GM12865 (cell line): ENCODE results near the gene OLFML3.

Source experiments
- DNase-seq: peaks from one replicate; pipeline ENCODE4 v3.0.0; 2010; ENCODE audit warnings: low read depth
- H3K4me3 ChIP-seq: 2 replicates; pipeline ENCODE4 v1.5.1; 2011; ENCODE audit warnings: mild to moderate bottlenecking, low read depth, low read length, control low read depth
- TF ChIP-seq, protein P1 (sequence below): IDR thresholded peaks from 2 replicates; pipeline ENCODE4 v1.5.1; 2011; ENCODE audit warnings: low read length, control low read depth, low read depth, inconsistent platforms; ENCODE audit not compliant: insufficient read depth; ENCODE audit errors: missing control alignments

Gene OLFML3

DNA sequence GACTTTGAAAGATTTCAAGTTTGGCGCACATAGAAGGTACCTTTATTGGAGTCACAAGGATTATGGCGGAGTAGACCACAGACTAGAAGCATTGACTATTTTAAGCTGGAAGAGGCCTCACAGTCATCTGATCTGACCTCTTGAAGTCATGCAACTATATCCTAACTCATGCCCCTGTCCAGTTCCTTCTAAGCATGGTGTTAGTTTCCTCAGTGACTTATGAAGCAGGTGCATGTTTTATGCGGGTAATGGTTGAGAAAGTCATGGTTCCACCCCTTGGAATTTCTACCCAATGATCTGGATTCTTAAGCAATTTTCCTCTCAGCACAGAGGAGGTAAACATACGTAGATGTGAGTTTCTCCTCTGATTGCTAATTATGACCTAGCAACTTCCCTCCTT is 11.7 kb downstream of the OLFML3 start:
- TF ChIP-seq, protein P1, sequence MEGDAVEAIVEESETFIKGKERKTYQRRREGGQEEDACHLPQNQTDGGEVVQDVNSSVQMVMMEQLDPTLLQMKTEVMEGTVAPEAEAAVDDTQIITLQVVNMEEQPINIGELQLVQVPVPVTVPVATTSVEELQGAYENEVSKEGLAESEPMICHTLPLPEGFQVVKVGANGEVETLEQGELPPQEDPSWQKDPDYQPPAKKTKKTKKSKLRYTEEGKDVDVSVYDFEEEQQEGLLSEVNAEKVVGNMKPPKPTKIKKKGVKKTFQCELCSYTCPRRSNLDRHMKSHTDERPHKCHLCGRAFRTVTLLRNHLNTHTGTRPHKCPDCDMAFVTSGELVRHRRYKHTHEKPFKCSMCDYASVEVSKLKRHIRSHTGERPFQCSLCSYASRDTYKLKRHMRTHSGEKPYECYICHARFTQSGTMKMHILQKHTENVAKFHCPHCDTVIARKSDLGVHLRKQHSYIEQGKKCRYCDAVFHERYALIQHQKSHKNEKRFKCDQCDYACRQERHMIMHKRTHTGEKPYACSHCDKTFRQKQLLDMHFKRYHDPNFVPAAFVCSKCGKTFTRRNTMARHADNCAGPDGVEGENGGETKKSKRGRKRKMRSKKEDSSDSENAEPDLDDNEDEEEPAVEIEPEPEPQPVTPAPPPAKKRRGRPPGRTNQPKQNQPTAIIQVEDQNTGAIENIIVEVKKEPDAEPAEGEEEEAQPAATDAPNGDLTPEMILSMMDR, result no peak

DNA sequence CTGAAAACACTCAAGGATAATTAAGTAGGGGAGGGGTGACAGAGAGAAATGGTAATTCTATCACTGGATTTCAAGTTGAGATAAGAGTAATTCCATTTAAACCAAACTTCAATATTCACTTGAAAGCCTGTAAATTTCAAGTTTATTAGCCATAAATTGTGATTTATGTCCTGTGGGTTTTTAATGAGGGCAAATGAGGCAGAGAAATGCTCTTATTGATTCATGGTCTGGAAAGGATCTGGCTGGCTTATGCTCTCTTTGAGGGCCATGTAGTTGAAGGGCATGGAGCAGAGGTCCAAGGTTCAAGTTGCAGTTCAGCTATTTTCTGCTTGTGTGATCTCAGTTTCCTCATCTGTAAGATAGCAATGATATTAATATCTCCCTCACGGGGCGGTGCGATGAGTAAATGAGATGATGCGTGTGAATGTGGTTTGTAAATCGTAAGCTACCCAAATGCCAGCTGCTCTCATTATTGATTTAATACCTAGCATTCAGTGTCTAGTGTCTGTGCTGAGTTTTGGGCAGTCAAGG is 12.3 kb downstream of the OLFML3 start:
- no peak overlapping the region for H3K4me3 ChIP-seq
- TF ChIP-seq, protein P1, result no peak
- DNase-seq, result peak; percentile 17

More for the DNA sequence above, 11.7 kb downstream of the OLFML3 start:
- no peak for DNase-seq
- H3K4me3 ChIP-seq, result no peak overlapping the region

DNA sequence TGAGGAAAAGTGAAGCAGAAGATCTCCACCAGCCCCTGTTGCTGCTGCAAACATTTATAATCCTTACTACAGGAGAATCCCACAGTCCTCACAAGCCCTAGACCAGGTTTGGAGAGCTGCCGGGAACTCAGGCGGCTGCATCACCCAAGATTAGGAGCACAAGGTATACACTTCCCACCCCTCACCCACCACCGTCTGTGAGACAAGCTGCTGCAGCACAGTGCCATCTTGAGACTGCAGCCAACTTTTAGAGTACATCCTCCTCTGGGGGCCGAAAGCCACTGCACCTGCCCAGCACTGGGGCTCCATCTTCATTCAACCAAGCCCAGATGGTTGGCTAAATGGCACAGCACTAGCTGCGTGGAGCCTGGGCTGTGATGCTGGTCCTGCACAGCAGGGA is 13.8 kb downstream of the OLFML3 start:
- no peak for DNase-seq
- TF ChIP-seq, protein P1, result no peak
- H3K4me3 ChIP-seq, result no peak overlapping the region

DNA sequence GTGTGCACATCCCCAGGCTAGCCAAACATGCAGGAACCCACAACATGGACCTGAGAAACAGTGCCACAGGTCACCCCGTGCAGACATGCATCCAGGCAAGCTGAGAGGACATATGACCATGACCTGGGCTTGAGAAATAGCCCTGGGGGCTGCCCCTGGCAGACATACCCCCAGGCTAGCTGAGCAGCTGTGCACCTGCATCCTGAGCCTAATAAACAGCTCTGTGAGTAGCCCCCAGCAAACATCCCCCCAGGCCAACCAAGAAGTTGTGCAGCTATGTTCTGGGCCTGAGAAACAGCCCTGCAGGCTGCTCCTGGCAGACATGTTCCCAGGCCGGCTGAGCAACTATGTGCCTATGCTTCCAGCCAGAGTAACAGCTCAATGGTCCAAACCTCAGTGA is 14.5 kb downstream of the OLFML3 start:
- no peak for DNase-seq
- TF ChIP-seq, protein P1, result no peak
- no peak overlapping the region for H3K4me3 ChIP-seq

DNA sequence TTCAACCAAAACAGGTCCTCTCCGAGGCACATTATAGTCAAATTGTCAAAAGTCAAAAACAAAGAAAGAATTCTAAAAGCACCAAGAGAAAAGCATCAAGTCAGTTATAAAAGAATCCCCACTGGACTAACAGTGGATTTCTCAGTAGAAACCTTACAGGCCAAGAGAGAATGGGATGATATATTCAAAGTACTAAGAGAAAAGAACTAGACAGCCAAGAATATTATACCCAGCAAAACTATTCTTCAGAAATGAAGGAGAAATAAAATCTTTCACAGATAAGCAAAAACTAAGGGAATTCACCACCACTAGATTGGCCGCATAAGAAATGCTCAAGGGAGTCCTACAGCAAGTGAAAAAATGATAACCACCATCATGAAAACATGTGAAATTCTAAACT is 16.1 kb downstream of the OLFML3 start:
- no peak for DNase-seq
- TF ChIP-seq, protein P1, result no peak
- H3K4me3 ChIP-seq, result no peak overlapping the region

DNA sequence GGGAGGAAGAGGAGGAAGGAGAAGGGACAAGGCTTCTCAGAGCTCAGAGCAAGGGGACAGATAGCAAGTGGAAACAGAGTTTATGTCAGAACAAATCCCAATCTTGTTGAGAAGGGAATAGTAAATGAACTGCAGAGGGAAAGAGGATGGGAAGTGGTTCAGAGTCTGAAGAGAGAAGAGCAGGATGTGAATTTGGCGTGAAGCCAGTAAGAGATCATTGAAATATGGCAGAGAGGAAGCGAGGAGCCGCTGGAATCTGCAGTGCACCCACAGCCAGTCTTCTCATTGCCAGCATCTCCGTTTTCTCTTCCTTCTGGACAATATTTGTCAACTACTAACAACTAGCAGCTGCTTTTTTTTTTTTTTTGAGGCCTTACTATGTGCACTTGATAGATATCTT is 19.1 kb downstream of the OLFML3 start:
- no peak for DNase-seq
- H3K4me3 ChIP-seq, result no peak overlapping the region
- TF ChIP-seq, protein P1, result no peak

DNA sequence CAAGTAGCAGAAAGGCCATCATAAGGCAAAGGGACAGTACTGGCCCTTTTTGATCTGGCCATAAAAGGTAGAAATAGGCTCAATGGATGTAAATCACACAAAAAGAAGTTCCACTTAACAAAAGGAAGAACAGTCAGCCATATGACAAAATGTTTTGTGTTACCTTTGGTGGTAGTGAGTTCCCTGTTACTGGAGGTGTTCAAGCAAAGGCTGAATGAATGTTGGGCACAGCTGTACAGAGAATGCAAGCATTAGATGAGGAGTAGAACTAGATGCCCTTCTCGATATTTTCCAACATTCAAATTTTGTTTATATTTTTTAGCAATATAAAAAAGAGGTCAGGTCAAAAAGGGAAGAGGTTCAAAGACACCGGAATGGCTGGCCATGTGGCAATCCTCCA is 20.0 kb downstream of the OLFML3 start:
- TF ChIP-seq, protein P1, result no peak
- no peak for DNase-seq
- no peak overlapping the region for H3K4me3 ChIP-seq
